Natural killer cell (primary cell): ENCODE data around the gene NKD1. TPM values are rescaled to one million over a fixed set of nuclear protein-coding genes. Genes with fewer than 3 reads are reported as not detected.

Experiments used
- ATAC-seq, 3 donors: fragments of 150-1000 bp in 2 of 3; fragments of 200-7000 bp in 1 of 3; cut with Tn5 transposase; 1 replicate in 1 of 3; 2 replicates in 2 of 3; pipeline ENCODE4 v1.10.0; 2021; ENCODE audit warnings: mild to moderate bottlenecking in 2 of 3, moderate library complexity in 2 of 3
- DNase-seq, 2 donors: peaks; one replicate each; pipeline versions ENCODE4 v3.0.0 to v3.0.0-alpha.2; 2013 to 2021; ENCODE audit warnings: mixed read lengths in 1 of 2
- H3K27ac ChIP-seq: one replicate; pipeline ENCODE4 v1.5.1; 2013; ENCODE audit warnings: mild to moderate bottlenecking, low read length
- H3K27me3 ChIP-seq: one replicate; pipeline ENCODE4 v1.6.1; 2013; ENCODE audit warnings: low read length; ENCODE audit not compliant: control insufficient read depth, insufficient read depth
- H3K36me3 ChIP-seq: one replicate; pipeline ENCODE4 v1.6.1; 2013; ENCODE audit warnings: low read length; ENCODE audit not compliant: control insufficient read depth, insufficient read depth
- H3K4me1 ChIP-seq: one replicate; pipeline ENCODE4 v1.6.1; 2013; ENCODE audit warnings: low read length; ENCODE audit not compliant: control insufficient read depth, insufficient read depth
- H3K4me3 ChIP-seq: one replicate; pipeline ENCODE4 v1.5.1; 2013; ENCODE audit warnings: low read length
- H3K9me3 ChIP-seq: one replicate; pipeline ENCODE4 v1.6.1; 2013; ENCODE audit warnings: low read length; ENCODE audit not compliant: control insufficient read depth, insufficient read depth
- H3K27ac Mint-ChIP-seq, 2 donors: one replicate each; pipeline ENCODE4 v1.8.0; 2022; ENCODE audit warnings: mild to moderate bottlenecking in 2 of 2, mixed read lengths in 2 of 2, moderate library complexity in 1 of 2
- H3K27me3 Mint-ChIP-seq, 2 donors: one replicate each; pipeline ENCODE4 v1.8.0; 2022; ENCODE audit warnings: low read depth in 2 of 2, mixed read lengths in 2 of 2
- H3K36me3 Mint-ChIP-seq: one replicate; pipeline ENCODE4 v1.8.0; 2022; ENCODE audit warnings: mixed read lengths
- H3K4me1 Mint-ChIP-seq, 2 donors: one replicate each; pipeline ENCODE4 v1.8.0; 2022; ENCODE audit warnings: mixed read lengths in 2 of 2
- H3K4me3 Mint-ChIP-seq: one replicate; pipeline ENCODE4 v1.8.0; 2022; ENCODE audit warnings: mild to moderate bottlenecking, moderate library complexity, mixed read lengths
- H3K9me3 Mint-ChIP-seq, 2 donors: one replicate each; pipeline ENCODE4 v1.8.0; 2022; ENCODE audit warnings: mixed read lengths in 2 of 2
- WGBS: methylation state at CpG from one replicate; pipeline ENCODE4 v1.1.7; 2013; ENCODE audit warnings: missing lambda C conversion rate; ENCODE audit not compliant: insufficient coverage; 5-methylcytosine and 5-hydroxymethylcytosine counted together
- intact Hi-C: fragments of 100-400 bp; cut with micrococcal nuclease; formaldehyde crosslinking; loops from one replicate; pipeline ENCODE4 v1.14.2; 2022
- total RNA-seq, 4 donors: library from RNA; stranded (reverse); fragments of 120-200 nt in 1 of 4; gene quantifications; one replicate each; pipeline versions ENCODE4 v1.2.3 to v1.2.4, GENCODE V29; 2013 to 2022
- TF ChIP-seq, protein P1 (sequence below): fragments of 200-600 bp; IDR thresholded peaks from one replicate; pipeline ENCODE4 v1.8.0; 2022; ENCODE audit warnings: antibody characterized with exemption

NKD1 gene
- total RNA-seq, 3 donors from 2014 or later (not counting 1 experiment from before 2014, with no cell fraction given), result 0.75 to 1.5 (median 1.0) TPM

DNA sequence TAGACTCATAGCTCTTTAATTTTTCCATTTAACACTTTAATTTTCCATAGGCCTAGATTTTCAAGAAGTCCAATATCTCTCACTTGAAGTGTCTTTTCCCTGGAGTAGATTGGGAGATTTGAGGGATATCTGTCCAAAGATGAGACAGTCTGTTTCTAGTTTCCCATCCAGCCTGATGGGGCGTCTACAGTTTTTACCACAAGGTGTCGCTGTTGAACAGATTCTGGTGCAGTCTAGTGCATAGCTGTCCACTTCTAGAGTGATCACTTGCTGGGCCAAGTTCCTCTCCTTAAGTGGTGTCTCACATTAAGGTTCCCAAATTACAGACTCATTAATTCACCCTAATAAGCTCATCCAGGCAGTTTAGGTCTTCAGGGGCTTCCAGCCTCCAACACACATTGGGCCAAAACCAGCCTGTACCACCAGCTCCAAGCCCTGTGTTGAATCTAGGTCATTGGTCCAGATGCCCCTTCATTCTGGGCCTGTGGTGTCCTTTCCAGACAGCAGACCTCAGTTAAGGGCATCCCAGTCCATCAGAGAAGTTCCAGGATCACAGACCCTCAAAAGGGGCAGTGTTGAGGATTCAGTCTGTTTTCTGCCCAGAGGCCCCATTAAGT is 123.6 kb downstream of the NKD1 start:
- Mint-ChIP-seq H3K36me3 (peaks cover 14% of the 10 kb centered on the region), H3K27ac (peak overlapping the region; percentile 56 to 70), H3K9me3 (peaks cover 0 to 4% of the 10 kb centered on the region in 2 donors), H3K27me3 (no peaks in the 10 kb centered on the region), H3K4me1 (peaks cover 14 to 24% of the 10 kb centered on the region in 2 donors), H3K4me3 (peak overlapping the region; percentile 4)
- DNase-seq (peak; percentile 46 to 76), ATAC-seq (peak in 2 of 3 donors; percentile 39 to 65)
- H3K9me3 ChIP-seq, result peaks cover 25% of the 10 kb centered on the region
- 87% methylated on average over 2 of the region's 2 CpGs for WGBS
- H3K27me3 ChIP-seq, result no peaks in the 10 kb centered on the region
- H3K27ac ChIP-seq, result no peak overlapping the region
- TF ChIP-seq, protein P1, sequence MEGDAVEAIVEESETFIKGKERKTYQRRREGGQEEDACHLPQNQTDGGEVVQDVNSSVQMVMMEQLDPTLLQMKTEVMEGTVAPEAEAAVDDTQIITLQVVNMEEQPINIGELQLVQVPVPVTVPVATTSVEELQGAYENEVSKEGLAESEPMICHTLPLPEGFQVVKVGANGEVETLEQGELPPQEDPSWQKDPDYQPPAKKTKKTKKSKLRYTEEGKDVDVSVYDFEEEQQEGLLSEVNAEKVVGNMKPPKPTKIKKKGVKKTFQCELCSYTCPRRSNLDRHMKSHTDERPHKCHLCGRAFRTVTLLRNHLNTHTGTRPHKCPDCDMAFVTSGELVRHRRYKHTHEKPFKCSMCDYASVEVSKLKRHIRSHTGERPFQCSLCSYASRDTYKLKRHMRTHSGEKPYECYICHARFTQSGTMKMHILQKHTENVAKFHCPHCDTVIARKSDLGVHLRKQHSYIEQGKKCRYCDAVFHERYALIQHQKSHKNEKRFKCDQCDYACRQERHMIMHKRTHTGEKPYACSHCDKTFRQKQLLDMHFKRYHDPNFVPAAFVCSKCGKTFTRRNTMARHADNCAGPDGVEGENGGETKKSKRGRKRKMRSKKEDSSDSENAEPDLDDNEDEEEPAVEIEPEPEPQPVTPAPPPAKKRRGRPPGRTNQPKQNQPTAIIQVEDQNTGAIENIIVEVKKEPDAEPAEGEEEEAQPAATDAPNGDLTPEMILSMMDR, result peak; percentile 65
- H3K4me3 ChIP-seq, result no peak overlapping the region
- H3K36me3 ChIP-seq, result peaks cover 68% of the 10 kb centered on the region
- peaks cover 14% of the 10 kb centered on the region for H3K4me1 ChIP-seq
- intact Hi-C loops, result loop anchor here (1.0 kb wide), 1 partner anchor 76 kb away; no protein-coding TSS in a partner anchor

DNA sequence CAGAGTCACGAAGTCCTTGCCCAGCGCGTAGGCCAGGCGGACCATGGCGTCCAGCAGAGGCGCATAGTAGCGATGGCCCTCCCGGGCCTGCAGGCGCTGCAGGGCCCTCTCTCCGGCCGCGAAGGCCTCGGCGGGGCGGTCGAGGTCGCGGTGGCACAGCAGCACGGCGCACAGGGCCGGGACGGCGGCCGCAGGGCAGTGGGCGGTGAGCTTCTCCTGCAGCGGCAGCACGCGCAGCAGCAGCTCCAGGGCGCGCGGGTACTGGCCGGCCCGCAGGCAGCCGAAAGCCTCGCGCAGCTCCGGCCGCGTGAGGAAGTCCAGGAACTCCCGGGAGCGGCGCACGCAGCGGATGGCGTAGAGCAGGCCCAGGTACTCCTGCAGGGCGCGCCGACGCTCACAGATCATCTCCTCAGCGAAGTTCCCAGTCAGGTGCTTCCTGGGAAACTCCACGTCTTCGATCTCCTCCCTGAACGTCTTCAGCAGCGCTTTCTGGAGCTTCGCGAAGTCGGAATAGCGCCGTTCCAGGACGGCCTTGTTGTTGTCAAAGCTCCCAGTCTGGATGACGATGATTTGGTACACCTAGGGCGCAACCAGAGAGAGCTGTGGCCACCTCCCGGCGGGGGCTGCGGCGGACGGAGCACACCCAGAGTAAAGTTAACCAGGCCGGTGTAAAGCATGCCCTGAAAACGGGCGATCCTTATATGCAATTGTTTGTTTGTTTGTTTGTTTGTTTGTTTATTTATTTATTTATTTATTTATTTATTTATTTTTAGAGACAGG is 125.5 kb downstream of the NKD1 start:
- peaks cover 80% of the 10 kb centered on the region for H3K36me3 ChIP-seq
- H3K36me3 Mint-ChIP-seq, result peaks cover 19% of the 10 kb centered on the region
- peaks cover 25% of the 10 kb centered on the region for H3K9me3 ChIP-seq
- peaks cover 14% of the 10 kb centered on the region for H3K4me1 ChIP-seq
- H3K4me3 ChIP-seq, result no peak overlapping the region
- no peak for DNase-seq
- intact Hi-C loops, result no loop called here
- no peaks in the 10 kb centered on the region for H3K27me3 ChIP-seq
- 98% methylated on average over 66 of the region's 70 CpGs for WGBS
- H3K4me3 Mint-ChIP-seq, result no peak overlapping the region
- TF ChIP-seq, protein P1, result no peak
- ATAC-seq, result no peak
- H3K27ac Mint-ChIP-seq, result no peak overlapping the region
- peaks cover 24 to 27% of the 10 kb centered on the region in 2 donors for H3K4me1 Mint-ChIP-seq
- peaks cover 0 to 4% of the 10 kb centered on the region in 2 donors for H3K9me3 Mint-ChIP-seq
- H3K27me3 Mint-ChIP-seq, result no peaks in the 10 kb centered on the region
- H3K27ac ChIP-seq, result no peak overlapping the region

DNA sequence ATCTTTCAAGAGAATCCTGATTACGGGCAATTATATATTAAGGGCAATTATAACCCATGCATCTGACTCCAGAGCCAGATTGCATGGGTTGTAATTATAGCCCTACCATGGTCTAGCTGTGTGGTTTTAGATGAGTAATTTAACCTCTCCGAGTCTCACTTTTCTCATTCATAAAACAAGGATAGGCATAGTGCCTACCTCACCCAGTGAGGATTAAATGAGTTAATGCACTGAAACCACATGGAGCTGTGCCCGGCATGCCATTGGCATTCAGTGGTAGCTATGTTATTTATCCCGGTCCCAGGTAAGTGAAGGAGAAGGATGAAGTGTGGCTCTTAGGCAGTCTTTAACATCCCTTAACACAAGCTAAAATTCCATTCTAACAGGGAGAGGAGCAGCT is 126.6 kb downstream of the NKD1 start:
- peaks cover 0 to 4% of the 10 kb centered on the region in 2 donors for H3K9me3 Mint-ChIP-seq
- no peak for ATAC-seq
- no peak overlapping the region for H3K27ac Mint-ChIP-seq

More for the DNA sequence above, 126.6 kb downstream of the NKD1 start:
- intact Hi-C loops, result no loop called here
- Histone ChIP-seq H3K27me3 (no peaks in the 10 kb centered on the region), H3K36me3 (peaks cover 84% of the 10 kb centered on the region), H3K27ac (no peak overlapping the region), H3K9me3 (peaks cover 25% of the 10 kb centered on the region), H3K4me3 (no peak overlapping the region), H3K4me1 (peaks cover 26% of the 10 kb centered on the region)
- TF ChIP-seq, protein P1, result no peak
- peaks cover 23% of the 10 kb centered on the region for H3K36me3 Mint-ChIP-seq
- no peak for DNase-seq
- peaks cover 33 to 38% of the 10 kb centered on the region in 2 donors for H3K4me1 Mint-ChIP-seq
- no CpG with 5 or more reads among the region's 4 CpGs for WGBS
- H3K4me3 Mint-ChIP-seq, result no peak overlapping the region
- H3K27me3 Mint-ChIP-seq, result no peaks in the 10 kb centered on the region
